Umbilical cord (tissue), 2 donors: ENCODE results near the gene LGR4. TPM values are rescaled to one million over a fixed set of nuclear protein-coding genes. Genes with fewer than 3 reads are reported as not detected.
"Not testable (repeated sequence)": the region's sequence is repeated elsewhere in the genome, so short reads cannot be mapped to it uniquely, and the experiment has no call there.

Experiments used
- DNase-seq: peaks from one replicate; pipeline ENCODE4 v3.0.0-alpha.2; 2015; ENCODE audit warnings: low spot score
- total RNA-seq: library from RNA; depleted of rRNA; stranded (reverse); fragments of >200 nt; gene quantifications from one replicate; pipeline ENCODE4 v1.2.3, GENCODE V29; 2014; ENCODE audit warnings: low replicate concordance; ENCODE audit not compliant: insufficient read depth

LGR4 gene
- total RNA-seq, 1 donor from 2014 or later: 106 TPM

GRCh38 chr11:27460158-27460978, 12.2 kb downstream of the LGR4 start:
- DNase-seq: no peak

- DNase-seq: no peak
Observed at GRCh38 chr11:27459191-27459590, 13.4 kb downstream of the LGR4 start.

- DNase-seq: no peak
Observed at GRCh38 chr11:27458182-27458581, 14.4 kb downstream of the LGR4 start.

GRCh38 chr11:27456795-27457329, 15.7 kb downstream of the LGR4 start:
- no peak for DNase-seq

GRCh38 chr11:27456140-27456794, 16.3 kb downstream of the LGR4 start:
- DNase-seq: peak; percentile 64

- DNase-seq: no peak
Observed at GRCh38 chr11:27455667-27456066, 16.9 kb downstream of the LGR4 start.

GRCh38 chr11:27453701-27454100, 18.9 kb downstream of the LGR4 start:
- DNase-seq: no peak

- DNase-seq: no peak
Observed at GRCh38 chr11:27452147-27452546, 20.4 kb downstream of the LGR4 start.

GRCh38 chr11:27451244-27451965, 21.2 kb downstream of the LGR4 start:
- no peak for DNase-seq

GRCh38 chr11:27448184-27448540, 24.4 kb downstream of the LGR4 start:
- not testable (repeated sequence) for DNase-seq

- DNase-seq: no peak
Observed at GRCh38 chr11:27447288-27448183, 25.1 kb downstream of the LGR4 start.

GRCh38 chr11:27445625-27446024, 27.0 kb downstream of the LGR4 start:
- DNase-seq: no peak

- no peak for DNase-seq
Observed at GRCh38 chr11:27444801-27445215, 27.8 kb downstream of the LGR4 start.

- DNase-seq: no peak
Observed at GRCh38 chr11:27443746-27444507, 28.7 kb downstream of the LGR4 start.

GRCh38 chr11:27443227-27443626, 29.4 kb downstream of the LGR4 start:
- DNase-seq: no peak

GRCh38 chr11:27440090-27440489, 32.5 kb downstream of the LGR4 start:
- no peak for DNase-seq

- no peak for DNase-seq
Observed at GRCh38 chr11:27438595-27438981, 34.0 kb downstream of the LGR4 start.

- no peak for DNase-seq
Observed at GRCh38 chr11:27437829-27438594, 34.6 kb downstream of the LGR4 start.

- DNase-seq: no peak
Observed at GRCh38 chr11:27436916-27437315, 35.7 kb downstream of the LGR4 start.

- no peak for DNase-seq
Observed at GRCh38 chr11:27433742-27434141, 38.8 kb downstream of the LGR4 start.
